Vagina (tissue), 2 donors: ENCODE results near the gene MAP2K5.

Experiments used
- CTCF ChIP-seq, 3 experiments: fragments of 450-650 bp in 2 of 3; fragments of 200-600 bp in 1 of 3; sonication (generic) in 1 of 3; IDR thresholded peaks; one replicate each; pipeline ENCODE4 v1.5.1; 2017 to 2019; ENCODE audit warnings: antibody characterized with exemption in 3 of 3, mild to moderate bottlenecking in 2 of 3, moderate library complexity in 2 of 3
- POLR2A ChIP-seq, 2 donors: fragments of 450-650 bp; IDR thresholded peaks; one replicate each; pipeline ENCODE4 v1.6.1; 2017; ENCODE audit warnings: antibody characterized with exemption in 2 of 2, mild to moderate bottlenecking in 2 of 2, moderate library complexity in 2 of 2

- no peak for TF ChIP-seq CTCF (IDR thresholded peaks at IDR 0.05)
- TF ChIP-seq POLR2A (IDR thresholded peaks at IDR 0.05): no peak
Measured at GRCh38 chr15:67843571-67844387, 301.3 kb downstream of the MAP2K5 start.
